Neuronal stem cell (in vitro differentiated cells): Measurements from ENCODE around the gene SLC7A10.

Experiments
- DNase-seq: peaks from one replicate; pipeline ENCODE4 v3.0.0-alpha.2; 2013; ENCODE audit warnings: low spot score
- H2AFZ ChIP-seq: one replicate; pipeline ENCODE4 v1.6.1; 2013; ENCODE audit warnings: mild to moderate bottlenecking, low read length, inconsistent platforms
- H2AK5ac ChIP-seq: 2 replicates; pipeline ENCODE4 v1.6.1; 2013; ENCODE audit warnings: low read depth, mild to moderate bottlenecking, inconsistent platforms, low read length, moderate library complexity, mixed read lengths
- H2BK120ac ChIP-seq: 2 replicates; pipeline ENCODE4 v1.6.1; 2013; ENCODE audit warnings: low read depth, mild to moderate bottlenecking, inconsistent platforms, low read length, moderate library complexity, mixed read lengths
- H2BK12ac ChIP-seq: one replicate; pipeline ENCODE4 v1.6.1; 2013; ENCODE audit warnings: low read length, inconsistent platforms
- H2BK15ac ChIP-seq: 2 replicates; pipeline ENCODE4 v1.6.1; 2013; ENCODE audit warnings: mild to moderate bottlenecking, low read length, inconsistent platforms, mixed read lengths
- H2BK5ac ChIP-seq: one replicate; pipeline ENCODE4 v1.6.1; 2013; ENCODE audit warnings: inconsistent platforms, mild to moderate bottlenecking, low read length, moderate library complexity
- H3K14ac ChIP-seq: one replicate; pipeline ENCODE4 v1.6.1; 2013; ENCODE audit warnings: low read length, inconsistent platforms
- H3K18ac ChIP-seq: 2 replicates; pipeline ENCODE4 v1.6.1; 2013; ENCODE audit warnings: low read length, inconsistent platforms
- H3K23ac ChIP-seq: 2 replicates; pipeline ENCODE4 v1.6.1; 2013; ENCODE audit warnings: low read depth, mild to moderate bottlenecking, mixed read lengths, low read length, inconsistent platforms; ENCODE audit not compliant: poor library complexity
- H3K27ac ChIP-seq: replicated peaks from 3 replicates; pipeline ENCODE4 v1.5.1; 2013; ENCODE audit warnings: low read length, inconsistent platforms
- H3K27me3 ChIP-seq, 3 experiments: 2 replicates each; pipeline ENCODE4 v1.6.1; 2013; ENCODE audit warnings: low read length in 3 of 3, mild to moderate bottlenecking in 2 of 3, inconsistent platforms in 1 of 3, low read depth in 1 of 3, mixed read lengths in 1 of 3, moderate library complexity in 1 of 3; ENCODE audit not compliant: control insufficient read depth in 3 of 3, insufficient read depth in 3 of 3
- H3K36me3 ChIP-seq, 2 donors: replicated peaks in 1 of 2; 2 replicates each; pipeline ENCODE4 v1.6.1; 2013; ENCODE audit warnings: low read length in 2 of 2; ENCODE audit not compliant: control insufficient read depth in 2 of 2, insufficient read depth in 2 of 2
- H3K4ac ChIP-seq: 2 replicates; pipeline ENCODE4 v1.6.1; 2013; ENCODE audit warnings: inconsistent platforms, mild to moderate bottlenecking, low read length, moderate library complexity
- H3K4me1 ChIP-seq, 2 donors: 1 replicate in 1 of 2; 2 replicates in 1 of 2; pipeline ENCODE4 v1.6.1; 2013; ENCODE audit warnings: low read length in 2 of 2, low read depth in 1 of 2; ENCODE audit not compliant: control insufficient read depth in 2 of 2, insufficient read depth in 1 of 2
- H3K4me2 ChIP-seq: one replicate; pipeline ENCODE4 v1.6.1; 2013; ENCODE audit warnings: mild to moderate bottlenecking, low read length, inconsistent platforms; ENCODE audit not compliant: insufficient read depth, poor library complexity, severe bottlenecking
- H3K4me3 ChIP-seq, 2 donors: 2 replicates each; pipeline ENCODE4 v1.5.1; 2013; ENCODE audit warnings: low read length in 2 of 2, mild to moderate bottlenecking in 2 of 2, inconsistent platforms in 1 of 2, moderate library complexity in 1 of 2
- H3K79me1 ChIP-seq: one replicate; pipeline ENCODE4 v1.6.1; 2013; ENCODE audit warnings: low read depth, mild to moderate bottlenecking, inconsistent platforms, low read length, moderate library complexity
- H3K9ac ChIP-seq: one replicate; pipeline ENCODE4 v1.6.1; 2013; ENCODE audit warnings: mild to moderate bottlenecking, low read depth, low read length, inconsistent platforms; ENCODE audit not compliant: poor library complexity
- H3K9me3 ChIP-seq, 2 donors: replicated peaks in 1 of 2; 2 replicates each; pipeline versions ENCODE3 to v1.6.1; 2013; ENCODE audit warnings: low read length in 2 of 2, mild to moderate bottlenecking in 2 of 2, inconsistent platforms in 1 of 2, low read depth in 1 of 2, mixed read lengths in 1 of 2, moderate library complexity in 1 of 2; ENCODE audit not compliant: control insufficient read depth in 2 of 2, insufficient read depth in 1 of 2
- H4K8ac ChIP-seq: one replicate; pipeline ENCODE4 v1.6.1; 2013; ENCODE audit warnings: low read depth, mild to moderate bottlenecking, inconsistent platforms, low read length, moderate library complexity
- H4K91ac ChIP-seq: one replicate; pipeline ENCODE4 v1.6.1; 2013; ENCODE audit warnings: low read length, low read depth, mild to moderate bottlenecking, inconsistent platforms; ENCODE audit not compliant: poor library complexity
- WGBS, 2 donors: extraction: QIAGEN DNeasy Blood & Tissue Kit; methylation state at CpG; one replicate each; pipeline ENCODE4 v1.1.7; 2013; ENCODE audit warnings: missing lambda C conversion rate in 2 of 2, mixed read lengths in 1 of 2; ENCODE audit not compliant: insufficient read length in 2 of 2, insufficient replicate concordance in 1 of 2; ENCODE audit errors: extremely low coverage in 2 of 2; 5-methylcytosine and 5-hydroxymethylcytosine counted together

Gene SLC7A10

GRCh38 chr19:33194886-33195644 is 30.6 kb downstream of the SLC7A10 start:
- Histone ChIP-seq H3K4me3 (peak overlapping the region; percentile 72 to 90), H3K9ac (peak overlapping the region; percentile 68), H2BK5ac (no peak overlapping the region), H4K8ac (no peak overlapping the region), H2AK5ac (peak overlapping the region; percentile 49), H3K4me2 (peak overlapping the region; percentile 89), H3K4ac (no peak overlapping the region), H3K27me3 (peaks cover 0 to 3% (median 0%) of the 10 kb centered on the region in 3 experiments), H3K18ac (peak overlapping the region; percentile 82), H2BK120ac (no peak overlapping the region), H4K91ac (no peak overlapping the region), H2AFZ (peak overlapping the region; percentile 92), H3K79me1 (peaks cover 3% of the 10 kb centered on the region), H3K36me3 (peaks cover 14 to 38% of the 10 kb centered on the region in 2 donors), H3K14ac (peak overlapping the region; percentile 21), H3K27ac (no peak overlapping the region), H2BK12ac (no peak overlapping the region), H3K23ac (peak overlapping the region; percentile 44), H3K9me3 (no peaks in the 10 kb centered on the region), H3K4me1 (peaks cover 3 to 8% of the 10 kb centered on the region in 2 donors), H2BK15ac (peak overlapping the region; percentile 67)
- no peak for DNase-seq
- WGBS, 2 donors = no CpG with 5 or more reads among the region's 49 CpGs

- WGBS, 2 donors = no CpG with 5 or more reads among the region's 57 CpGs
- no peak overlapping the region for H2BK120ac ChIP-seq
- peaks cover 3 to 8% of the 10 kb centered on the region in 2 donors for H3K4me1 ChIP-seq
- peak overlapping the region; percentile 72 to 90 for H3K4me3 ChIP-seq
- no peak for DNase-seq
- H3K9me3 ChIP-seq = no peaks in the 10 kb centered on the region
- no peak overlapping the region for H3K27ac ChIP-seq
- no peak overlapping the region for H4K91ac ChIP-seq
- H2AK5ac ChIP-seq = no peak overlapping the region
- H3K27me3 ChIP-seq = peaks cover 0 to 3% (median 0%) of the 10 kb centered on the region in 3 experiments
- H2BK5ac ChIP-seq = no peak overlapping the region
- H2BK15ac ChIP-seq = no peak overlapping the region
- H3K4me2 ChIP-seq = peak overlapping the region; percentile 89
- no peak overlapping the region for H4K8ac ChIP-seq
- peak overlapping the region; percentile 68 for H3K9ac ChIP-seq
- peaks cover 3% of the 10 kb centered on the region for H3K79me1 ChIP-seq
- peaks cover 9 to 34% of the 10 kb centered on the region in 2 donors for H3K36me3 ChIP-seq
- no peak overlapping the region for H3K4ac ChIP-seq
- peak overlapping the region; percentile 84 for H3K18ac ChIP-seq
- H2AFZ ChIP-seq = peak overlapping the region; percentile 92
- H3K14ac ChIP-seq = peak overlapping the region; percentile 21
- H2BK12ac ChIP-seq = no peak overlapping the region
- H3K23ac ChIP-seq = no peak overlapping the region
These were observed 31.1 kb downstream of the SLC7A10 start for GRCh38 chr19:33194532-33194885.

- WGBS, 2 donors = no CpG with 5 or more reads among the region's 50 CpGs
- peak within 1 kb of the TSS; percentile 72 to 90 for H3K4me3 ChIP-seq
These were observed 31.7 kb downstream of the SLC7A10 start, which contains the start of gene LRP3 for GRCh38 chr19:33193865-33194362. Gene LRP3, plus strand, starts transcription at chr19:33194330. Its CDS starts 456 bp downstream, at chr19:33194786.

GRCh38 chr19:33193269-33193864 is 32.3 kb downstream of the SLC7A10 start:
- Histone ChIP-seq H4K91ac (no peak overlapping the region), H4K8ac (no peak overlapping the region), H3K79me1 (peaks cover 3% of the 10 kb centered on the region), H2BK120ac (no peak overlapping the region), H3K4me2 (peak overlapping the region; percentile 64), H3K4me1 (peaks cover 3 to 8% of the 10 kb centered on the region in 2 donors), H3K36me3 (peaks cover 6 to 24% of the 10 kb centered on the region in 2 donors), H3K9ac (no peak overlapping the region), H2AFZ (peak overlapping the region; percentile 92), H3K18ac (peak overlapping the region; percentile 61), H3K9me3 (no peaks in the 10 kb centered on the region), H2AK5ac (peak overlapping the region; percentile 41), H2BK5ac (no peak overlapping the region), H3K4ac (no peak overlapping the region), H3K27me3 (peaks cover 0 to 3% (median 0%) of the 10 kb centered on the region in 3 experiments), H3K23ac (peak overlapping the region; percentile 76), H2BK12ac (no peak overlapping the region), H3K27ac (no peak overlapping the region), H3K4me3 (peak overlapping the region in 1 of 2 donors; percentile 72), H2BK15ac (peak overlapping the region; percentile 69), H3K14ac (no peak overlapping the region)
- whole genome bisulfite sequencing, 2 donors = no CpG with 5 or more reads among the region's 8 CpGs
- no peak for DNase-seq

More at GRCh38 chr19:33193865-33194362, 31.7 kb downstream of the SLC7A10 start, which contains the start of gene LRP3:
- H3K4ac ChIP-seq = no peak within 1 kb of the TSS
- H4K8ac ChIP-seq = no peak within 1 kb of the TSS
- peak within 1 kb of the TSS; percentile 84 for H3K18ac ChIP-seq
- H2BK5ac ChIP-seq = no peak within 1 kb of the TSS
- H2AK5ac ChIP-seq = peak within 1 kb of the TSS; percentile 46
- peak within 1 kb of the TSS; percentile 76 for H3K23ac ChIP-seq
- peak within 1 kb of the TSS; percentile 68 for H3K9ac ChIP-seq
- H3K79me1 ChIP-seq = peaks cover 3% of the 10 kb centered on the region
- no peak within 1 kb of the TSS for H2BK120ac ChIP-seq
- no peak within 1 kb of the TSS for H3K27ac ChIP-seq
- no peak for DNase-seq
- peak within 1 kb of the TSS; percentile 89 for H3K4me2 ChIP-seq
- no peak within 1 kb of the TSS for H2BK12ac ChIP-seq
- no peak within 1 kb of the TSS for H4K91ac ChIP-seq
- peaks cover 0 to 3% (median 0%) of the 10 kb centered on the region in 3 experiments for H3K27me3 ChIP-seq
- H2AFZ ChIP-seq = peak within 1 kb of the TSS; percentile 92
- H3K4me1 ChIP-seq = peaks cover 3 to 8% of the 10 kb centered on the region in 2 donors
- H3K36me3 ChIP-seq = peaks cover 7 to 30% of the 10 kb centered on the region in 2 donors
- peak within 1 kb of the TSS; percentile 69 for H2BK15ac ChIP-seq
- peak within 1 kb of the TSS; percentile 21 for H3K14ac ChIP-seq
- no peaks in the 10 kb centered on the region for H3K9me3 ChIP-seq
